Activated CD4-positive, CD25-positive, alpha-beta regulatory T cell treated with anti-CD3 and anti-CD28 coated beads, Interleukin-2, amount 50 U/mL, for 72 hours (primary cell): Measurements from ENCODE around the gene GSKIP.
"Not testable (repeated sequence)": the region's sequence is repeated elsewhere in the genome, so short reads cannot be mapped to it uniquely, and the experiment has no call there.

Source experiments
- DNase-seq: peaks from one replicate; pipeline ENCODE4 v3.0.0; 2021

Gene GSKIP, protein sequence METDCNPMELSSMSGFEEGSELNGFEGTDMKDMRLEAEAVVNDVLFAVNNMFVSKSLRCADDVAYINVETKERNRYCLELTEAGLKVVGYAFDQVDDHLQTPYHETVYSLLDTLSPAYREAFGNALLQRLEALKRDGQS

DNA sequence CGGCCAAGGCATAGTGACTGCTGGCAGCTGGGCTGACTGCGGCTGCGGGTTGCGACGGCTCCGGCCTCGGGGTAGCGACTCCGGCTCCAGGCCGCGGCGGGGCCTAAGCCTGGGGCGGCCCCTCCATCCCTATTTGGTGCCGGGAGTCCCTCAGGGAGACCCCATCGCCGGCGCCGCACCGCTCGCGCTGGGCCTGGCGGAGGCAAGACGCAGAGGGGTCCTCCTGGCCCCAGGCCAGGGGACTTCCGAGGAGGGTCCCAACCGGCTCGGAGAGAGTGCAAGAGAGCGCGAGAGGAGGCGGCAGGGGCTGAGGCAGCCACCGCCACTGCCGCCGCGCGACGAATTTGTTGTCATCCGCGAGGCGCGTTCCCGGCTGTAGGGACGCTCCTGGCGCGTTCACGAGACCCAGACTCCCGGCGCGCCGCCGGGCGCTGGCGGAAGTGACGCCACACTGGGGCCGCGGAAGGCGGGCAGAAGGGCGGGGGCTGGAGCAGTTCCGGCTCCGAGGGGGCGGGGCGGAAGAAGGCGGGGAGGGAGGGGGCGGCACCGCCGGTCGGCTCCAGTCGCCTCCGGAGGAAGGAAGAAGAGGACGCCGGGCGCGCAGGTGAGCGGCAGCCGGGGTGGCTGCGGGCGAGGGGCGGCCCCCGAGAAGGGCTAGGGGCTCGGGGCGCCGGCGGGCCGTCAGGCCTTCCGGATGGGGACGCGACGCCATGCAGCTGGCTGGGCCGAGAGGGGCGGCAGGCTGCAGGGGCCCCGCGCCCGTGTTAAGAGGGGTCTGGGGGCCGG is at the start of gene GSKIP, which contains the start of gene ATG2B:
Gene GSKIP, plus strand, starts transcription at position 562 of the 786 bp plus-strand sequence. CDS start 18,722 bp downstream, outside the sequence.
Gene ATG2B, minus strand, starts transcription at position 377 of the 786 bp plus-strand sequence. Its CDS starts 365 bp downstream, at position 12.
- peak; percentile 98 for DNase-seq

DNA sequence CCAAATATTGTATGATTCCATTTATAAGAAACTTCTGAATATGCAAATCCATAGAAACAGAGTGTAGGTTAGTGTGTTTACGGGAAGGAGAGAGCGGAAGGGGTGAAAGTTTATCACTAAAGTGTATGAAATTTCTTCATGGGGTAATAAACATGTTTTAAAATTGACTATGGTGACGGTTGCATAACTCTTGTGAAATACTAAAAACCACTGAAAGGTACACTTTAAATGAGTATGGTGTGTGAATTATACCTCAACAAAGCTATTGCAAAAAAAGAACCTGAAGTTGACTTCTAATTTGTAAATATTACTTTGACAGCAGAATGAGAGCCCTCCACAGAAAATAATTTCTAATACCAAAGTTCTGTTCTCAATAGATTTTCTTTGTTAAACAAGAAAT is 47.2 kb upstream of the GSKIP start:
- DNase-seq, result no peak

DNA sequence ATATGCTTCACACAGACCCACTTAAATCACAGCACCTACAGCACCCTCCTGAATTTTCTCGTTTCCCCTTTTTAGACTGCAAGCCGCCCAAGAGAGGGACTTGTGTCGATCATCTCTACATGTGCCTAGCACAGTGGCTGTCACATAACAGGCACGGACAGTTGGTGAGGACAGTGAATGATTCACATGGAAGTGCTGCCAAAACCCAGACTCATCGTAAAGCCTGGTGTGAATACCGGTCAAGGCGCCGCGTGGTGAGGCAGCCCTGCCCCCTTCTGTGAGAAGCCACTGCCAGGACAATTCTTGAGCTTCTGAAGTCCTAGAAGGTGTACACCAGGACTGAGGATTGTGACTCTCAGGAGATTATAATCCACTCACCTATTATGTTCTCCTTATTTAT is 44.5 kb upstream of the GSKIP start:
- DNase-seq, result no peak

DNA sequence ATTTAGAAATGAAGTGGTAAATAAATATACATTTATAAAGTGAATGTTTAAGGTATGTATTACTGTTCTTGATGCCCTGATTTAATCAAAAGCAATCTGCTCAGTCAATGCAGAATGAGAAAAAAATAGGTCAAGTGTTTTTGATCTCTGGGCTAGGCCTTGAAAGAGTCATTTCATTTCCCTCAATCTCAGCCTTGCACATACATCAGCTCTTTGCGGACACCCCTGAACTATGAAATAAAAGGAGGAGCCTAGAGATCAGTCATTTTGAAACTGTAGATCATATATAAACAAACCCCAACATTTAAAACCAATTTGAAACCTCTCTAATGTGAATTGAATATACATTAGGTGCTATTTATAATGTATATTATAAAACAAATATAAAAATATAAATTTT is 42.7 kb upstream of the GSKIP start:
- no peak for DNase-seq

DNA sequence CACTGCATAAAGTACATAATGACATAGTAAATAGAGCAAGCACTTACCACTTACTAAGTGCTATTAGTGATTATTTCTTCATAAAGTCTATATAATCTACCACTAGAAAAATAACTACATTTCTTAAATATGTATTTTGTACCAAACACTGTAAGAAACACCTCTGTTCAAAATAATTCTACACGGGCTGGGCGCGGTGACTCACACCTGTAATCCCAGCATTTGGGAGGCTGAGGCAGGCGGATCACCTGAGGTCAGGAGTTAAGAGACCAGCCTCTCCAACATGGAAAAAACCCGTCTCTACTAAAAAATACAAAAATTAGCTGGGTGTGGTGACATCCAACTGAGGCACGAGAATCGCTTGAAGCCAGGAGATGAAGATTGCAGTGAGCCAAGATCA is 39.1 kb upstream of the GSKIP start:
- no peak for DNase-seq

DNA sequence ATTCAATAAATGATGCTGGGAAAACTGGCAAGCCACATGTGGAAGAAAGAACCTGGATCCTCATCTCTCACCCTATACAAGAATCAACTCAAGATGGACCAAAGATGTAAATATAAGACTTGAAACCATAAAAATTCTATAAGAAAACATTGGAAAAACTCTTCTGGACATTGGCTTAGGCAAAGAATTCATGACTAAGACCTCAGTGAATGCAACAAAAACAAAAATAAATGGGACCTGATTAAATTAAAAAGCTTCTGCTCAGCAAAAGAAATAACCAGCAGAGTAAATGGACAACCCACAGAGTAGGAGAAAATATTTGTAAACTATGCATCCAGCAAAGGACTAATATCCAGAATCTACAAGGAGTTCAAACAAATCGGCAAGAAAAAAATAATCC is 24.8 kb upstream of the GSKIP start:
- no peak for DNase-seq

DNA sequence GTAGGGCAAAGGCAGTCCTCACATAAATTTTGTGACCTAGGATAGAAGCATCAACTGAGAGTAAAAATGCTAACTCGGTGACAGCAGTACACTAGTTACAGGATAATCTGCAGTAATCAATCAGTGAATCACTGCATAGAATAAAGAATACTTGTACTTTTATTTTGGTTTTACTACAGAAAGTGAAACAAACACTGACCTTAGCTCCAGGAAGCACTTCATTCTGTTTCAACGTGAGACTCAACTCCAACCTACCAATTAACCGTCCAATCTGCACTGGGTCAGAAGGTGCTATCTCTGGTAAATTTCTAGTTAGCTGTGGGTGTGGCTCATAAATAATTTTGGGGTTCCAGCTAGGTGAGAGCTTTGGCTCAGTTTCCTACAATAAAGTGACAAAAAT is 22.0 kb upstream of the GSKIP start:
- no peak for DNase-seq

DNA sequence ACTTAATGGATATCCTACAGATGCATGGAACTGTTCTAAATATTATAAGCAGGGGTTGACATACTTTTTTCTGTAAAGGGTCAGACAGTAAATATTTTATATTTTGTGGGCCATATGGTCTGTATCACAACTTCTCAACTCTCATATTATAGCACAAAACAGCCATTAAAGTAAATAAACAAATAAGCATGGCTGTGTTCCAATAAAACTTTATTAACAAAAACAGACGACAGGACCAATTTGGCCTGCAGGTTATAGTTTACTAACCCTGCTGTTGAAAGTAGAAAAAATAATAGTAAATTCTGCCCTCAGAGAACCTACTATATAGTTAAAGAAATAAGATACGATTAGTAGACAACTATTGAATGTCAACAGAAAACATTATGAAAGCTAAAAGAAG is 17.7 kb upstream of the GSKIP start:
- no peak for DNase-seq

DNA sequence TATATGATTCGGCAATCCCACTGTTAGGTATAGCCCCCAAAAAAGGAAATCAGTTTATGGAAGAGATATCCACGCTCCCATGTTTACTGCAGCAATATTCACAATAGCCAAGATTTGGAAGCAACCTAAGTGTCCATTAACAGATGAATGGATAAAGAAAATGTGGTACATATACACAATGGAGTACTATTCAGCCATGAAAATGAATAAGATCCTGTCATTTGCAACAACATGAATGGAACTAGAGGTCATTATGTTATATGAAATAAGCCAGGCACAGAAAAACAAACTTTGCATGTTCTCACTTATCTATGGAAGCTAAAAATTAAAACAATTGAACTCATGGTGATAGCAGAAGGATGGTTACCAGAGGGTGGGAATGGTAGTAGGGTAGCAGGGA is 15.4 kb upstream of the GSKIP start:
- not testable (repeated sequence) for DNase-seq

DNA sequence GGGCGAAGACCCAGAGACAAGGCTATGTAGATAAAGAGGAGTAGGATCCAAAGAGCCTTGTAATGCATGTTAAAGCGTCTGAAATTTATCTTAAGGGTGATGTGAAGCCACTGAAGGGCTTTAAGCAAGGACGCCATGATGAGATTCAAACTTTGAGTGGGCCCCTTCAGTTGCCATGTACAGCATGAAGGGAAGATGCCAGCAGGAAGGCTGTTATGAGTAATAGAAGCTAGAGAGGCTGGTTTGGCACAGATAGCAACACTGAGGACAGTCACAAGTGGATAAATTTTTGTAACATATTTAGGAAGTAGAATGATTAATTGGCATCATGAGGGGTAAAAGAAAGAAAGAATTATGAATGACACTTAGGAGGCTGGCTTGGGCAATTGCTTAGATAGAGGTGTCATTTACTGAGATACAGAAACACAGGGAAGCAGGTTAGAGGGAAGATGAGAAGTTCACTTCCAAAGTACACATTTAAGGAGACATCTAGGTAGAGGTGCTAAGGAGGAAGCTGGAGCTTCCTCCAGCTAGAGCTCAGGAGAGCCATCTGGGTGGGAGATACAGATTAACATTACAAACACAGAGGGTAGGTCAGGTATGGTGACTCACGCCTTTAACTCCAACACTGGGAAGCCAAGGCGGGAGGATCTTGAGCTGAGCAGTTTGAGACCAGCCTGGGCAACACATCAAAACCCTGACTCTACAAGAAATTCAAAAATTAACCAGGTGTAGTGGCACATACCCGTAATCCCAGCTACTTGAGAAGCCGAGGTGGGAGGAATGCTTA is 13.8 kb upstream of the GSKIP start:
- no peak for DNase-seq

DNA sequence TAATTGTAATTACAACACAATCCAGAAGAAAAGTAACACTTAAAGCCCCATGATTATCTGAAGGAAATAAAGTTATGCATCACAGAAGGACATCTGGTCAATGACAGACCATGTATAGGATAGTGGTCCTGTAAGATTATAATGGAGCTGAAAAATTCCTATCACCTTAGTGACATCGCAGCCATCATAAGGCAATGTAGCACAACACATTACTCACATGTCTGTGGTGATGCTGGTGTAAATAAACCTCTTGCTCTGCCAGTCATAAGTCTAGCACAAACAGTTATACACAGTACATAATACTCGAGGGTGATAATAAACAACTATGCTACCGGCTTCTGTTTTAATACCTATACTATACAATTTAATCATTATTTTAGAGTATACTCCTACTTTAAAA is 11.3 kb upstream of the GSKIP start:
- DNase-seq, result no peak

DNA sequence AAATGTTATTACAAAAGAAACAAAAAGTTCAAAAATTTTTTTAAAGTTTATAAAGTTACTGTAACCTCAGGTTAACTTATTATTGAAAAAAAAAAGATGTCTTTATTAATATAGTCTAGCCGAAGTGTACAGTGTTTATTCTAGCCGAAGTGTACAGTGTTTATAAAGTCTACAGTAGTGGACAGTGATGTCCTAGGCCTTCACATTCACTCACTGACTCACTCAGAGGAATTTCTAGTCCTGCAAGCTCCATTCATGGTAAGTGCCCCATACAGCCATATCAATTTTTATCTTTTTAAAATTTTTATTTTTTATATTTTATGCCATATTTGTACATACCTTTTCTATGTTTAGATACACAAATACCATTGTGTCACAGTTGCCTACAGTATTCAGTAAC is 10.6 kb upstream of the GSKIP start:
- no peak for DNase-seq

DNA sequence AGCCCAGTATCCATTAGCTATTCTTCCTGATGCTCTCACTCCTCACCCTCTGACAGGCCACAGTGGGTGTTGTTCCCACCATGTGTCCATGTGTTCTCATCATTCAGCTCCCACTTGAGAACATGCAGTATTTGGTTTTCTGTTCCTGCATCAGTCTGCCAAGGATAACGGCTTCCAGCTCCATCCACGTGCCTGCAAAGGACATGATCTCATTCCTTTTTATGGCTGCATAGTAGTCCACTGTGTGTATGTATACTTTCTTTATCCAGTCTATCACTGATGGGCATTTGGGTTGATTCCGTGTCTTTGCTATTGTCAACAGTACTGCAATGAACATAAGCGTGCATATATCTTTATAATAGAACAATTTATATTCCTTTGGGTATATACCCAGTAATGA is 9.1 kb upstream of the GSKIP start:
- DNase-seq, result no peak

DNA sequence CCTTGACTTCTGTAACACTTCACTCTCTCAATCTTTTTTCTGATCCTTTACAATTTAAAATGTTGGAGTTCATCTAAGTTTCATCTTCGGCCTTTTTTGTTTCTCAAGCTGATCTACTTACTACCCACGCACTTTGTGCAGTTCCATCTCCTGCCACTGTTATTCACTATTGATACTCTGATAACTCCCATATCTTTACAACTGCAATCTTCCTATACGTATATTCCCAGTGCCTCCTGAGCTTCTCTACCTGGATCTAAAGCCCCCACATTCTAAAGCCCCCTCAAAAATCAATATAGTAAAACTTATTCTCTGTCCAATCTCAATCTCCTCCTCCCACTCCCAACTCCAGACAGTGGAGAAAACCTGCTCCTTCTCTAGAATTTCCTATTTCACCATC is 6.1 kb upstream of the GSKIP start:
- DNase-seq, result no peak

DNA sequence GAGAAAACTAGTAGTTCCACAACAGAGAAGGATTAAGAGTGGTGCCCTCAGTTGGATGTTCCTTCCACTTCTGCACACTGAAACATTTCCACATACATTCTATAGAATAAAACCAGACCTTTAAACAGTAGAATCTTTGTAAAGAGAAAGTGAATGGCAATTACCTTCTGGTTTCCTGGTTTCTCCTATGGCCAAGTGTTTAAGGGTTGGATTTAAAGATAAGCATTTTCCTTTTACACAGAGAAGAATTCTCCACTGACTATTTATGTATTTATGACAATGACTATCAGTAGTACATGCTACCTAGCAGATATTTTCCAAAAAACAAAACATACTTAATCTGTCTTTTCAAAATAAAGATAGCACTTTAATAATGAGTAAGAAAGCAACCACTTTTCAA is 3.4 kb upstream of the GSKIP start:
- no peak for DNase-seq

DNA sequence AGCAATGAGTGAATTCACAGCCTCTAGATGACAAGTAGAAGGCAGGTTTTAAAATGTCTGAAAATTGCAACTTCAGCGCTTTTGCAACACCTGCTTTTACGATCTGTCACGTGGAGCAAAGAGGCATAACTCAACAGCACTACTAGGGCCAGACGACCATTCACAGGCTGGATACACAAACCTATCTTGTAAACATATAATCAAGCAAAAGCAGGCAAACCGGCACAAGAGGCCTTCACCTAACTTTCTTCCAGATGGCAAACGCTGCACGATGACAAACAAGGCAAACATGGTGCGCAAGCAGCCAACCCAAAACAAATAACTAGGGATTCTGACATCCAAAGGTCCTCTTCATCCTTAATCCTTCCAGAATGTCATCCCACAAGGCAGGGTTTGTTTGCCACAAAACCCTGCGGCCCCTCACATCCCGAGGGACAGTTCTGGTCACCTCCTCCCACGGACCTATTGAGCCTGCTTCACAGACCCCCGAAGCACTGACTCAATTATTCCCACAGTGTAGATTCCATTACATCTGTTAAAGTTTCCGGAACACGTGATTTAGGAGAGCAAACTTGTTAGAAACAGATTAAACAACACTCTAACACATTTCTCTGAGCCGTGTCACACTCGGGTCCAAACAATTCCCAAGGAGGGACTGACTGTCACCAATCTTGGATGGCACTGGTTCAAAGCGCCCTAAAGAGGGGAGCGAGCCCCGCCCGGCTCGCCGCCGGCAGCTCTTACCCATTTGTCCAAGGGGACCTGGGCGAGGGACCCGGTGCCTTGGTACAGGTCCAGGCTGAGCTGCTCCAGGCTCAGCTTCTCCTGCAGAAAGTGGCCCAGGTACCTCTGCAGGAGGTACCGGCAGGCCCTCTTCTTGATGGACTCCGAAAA is 1.0 kb upstream of the GSKIP start:
- peak; percentile 36 for DNase-seq

DNA sequence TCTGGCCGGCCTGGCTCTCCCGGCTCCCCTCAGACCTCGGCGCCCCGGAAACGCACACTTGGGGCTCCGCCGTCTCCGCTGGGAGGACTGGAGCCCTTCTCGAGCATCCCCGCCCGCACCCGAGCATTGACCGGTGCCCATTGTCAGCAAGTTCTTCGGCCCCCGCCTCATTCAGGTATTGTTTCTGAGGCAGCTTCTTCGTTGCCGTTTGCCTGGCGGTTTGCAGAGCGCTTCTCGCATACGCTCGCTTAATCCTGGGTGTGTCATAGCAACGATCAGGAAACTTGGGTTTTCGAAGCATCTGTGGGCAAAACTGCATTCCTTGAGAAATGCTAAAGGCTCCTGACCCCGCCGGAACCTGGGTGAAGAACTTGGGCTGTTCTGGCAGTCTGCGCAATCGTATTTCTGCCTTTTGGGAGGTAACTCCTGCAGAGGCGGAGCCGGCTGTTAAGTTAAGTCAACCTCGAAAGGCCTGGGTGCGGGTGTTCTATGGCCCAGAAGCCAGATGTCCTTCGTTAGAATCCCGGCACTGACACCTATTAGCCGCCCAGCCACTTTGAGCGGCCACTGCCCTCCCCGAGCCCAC is 518 bp downstream of the GSKIP start:
- DNase-seq, result no peak

DNA sequence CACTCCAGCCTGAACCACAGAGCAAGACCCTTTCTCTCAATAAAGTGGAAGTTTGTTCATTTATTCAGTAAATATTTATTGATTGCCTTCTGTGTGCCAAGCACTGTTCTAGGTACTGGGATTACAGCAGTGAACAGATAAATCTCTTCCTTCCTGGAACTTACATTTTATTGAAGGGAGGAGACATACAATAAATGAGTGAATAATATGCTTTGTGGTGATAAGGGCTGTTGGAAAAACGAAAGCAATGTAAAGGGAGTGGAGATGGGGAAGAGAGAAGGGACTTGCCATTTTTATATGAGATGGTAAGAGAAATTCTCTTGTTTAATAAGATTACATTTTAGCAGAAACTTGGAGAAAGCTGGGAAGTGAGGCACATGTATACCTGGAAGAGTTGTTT is 1.6 kb downstream of the GSKIP start:
- DNase-seq, result no peak

DNA sequence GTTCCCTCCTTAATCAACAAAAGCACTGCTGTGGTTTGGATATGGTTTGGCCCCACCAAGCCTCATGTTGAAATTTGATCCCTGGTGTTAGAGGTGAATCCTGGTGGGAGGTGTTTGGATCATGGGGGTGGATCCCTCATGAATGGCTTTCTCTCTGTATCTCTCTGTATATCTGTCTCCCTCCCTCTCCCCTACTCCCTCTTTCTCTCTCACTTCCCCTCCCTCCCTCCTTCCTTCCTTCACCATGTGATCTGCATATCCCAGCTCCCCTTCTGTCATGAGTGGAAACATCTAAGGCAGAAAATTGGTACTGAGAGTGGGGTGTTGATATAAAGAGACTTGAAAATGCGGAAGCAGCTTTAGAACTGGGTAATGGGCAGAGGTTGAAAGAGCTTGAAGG is 5.2 kb downstream of the GSKIP start:
- no peak for DNase-seq

DNA sequence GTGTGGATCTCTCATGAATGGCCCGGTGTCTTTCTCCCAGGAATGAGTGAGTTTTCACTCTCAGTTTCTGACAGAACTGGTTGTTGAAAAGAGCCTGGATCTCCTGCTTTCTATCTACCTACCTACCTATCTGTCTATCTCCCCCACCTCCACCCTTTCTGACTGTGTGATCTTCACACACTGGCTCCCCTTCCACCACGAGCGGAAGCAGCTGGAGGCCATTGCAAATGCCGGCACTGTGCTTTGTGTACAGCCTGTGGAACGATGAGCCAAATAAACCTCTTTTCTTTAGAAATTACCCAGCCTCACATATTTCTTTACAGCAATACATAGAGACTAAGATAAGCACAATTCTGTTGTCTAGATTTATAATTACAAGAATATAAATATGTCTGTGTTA is 7.2 kb downstream of the GSKIP start:
- no peak for DNase-seq

DNA sequence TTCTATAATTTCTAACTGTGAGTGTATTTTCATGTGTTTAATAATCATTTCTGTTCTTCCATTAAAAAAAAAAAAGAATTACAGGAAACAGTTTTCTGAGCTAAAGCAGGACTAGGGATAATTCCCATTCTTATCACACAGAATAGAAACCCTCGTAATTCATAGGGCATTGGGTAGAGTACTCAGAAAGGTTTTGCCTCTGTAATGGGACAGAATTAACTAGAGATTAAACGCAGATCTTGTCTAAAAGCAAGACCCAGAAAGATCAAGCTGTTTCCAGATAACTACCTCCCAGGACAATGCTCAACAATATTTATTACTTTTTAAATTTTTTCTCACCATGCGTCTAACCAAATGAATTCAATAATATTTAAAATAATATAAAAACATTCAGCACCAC is 10.2 kb downstream of the GSKIP start:
- no peak for DNase-seq

DNA sequence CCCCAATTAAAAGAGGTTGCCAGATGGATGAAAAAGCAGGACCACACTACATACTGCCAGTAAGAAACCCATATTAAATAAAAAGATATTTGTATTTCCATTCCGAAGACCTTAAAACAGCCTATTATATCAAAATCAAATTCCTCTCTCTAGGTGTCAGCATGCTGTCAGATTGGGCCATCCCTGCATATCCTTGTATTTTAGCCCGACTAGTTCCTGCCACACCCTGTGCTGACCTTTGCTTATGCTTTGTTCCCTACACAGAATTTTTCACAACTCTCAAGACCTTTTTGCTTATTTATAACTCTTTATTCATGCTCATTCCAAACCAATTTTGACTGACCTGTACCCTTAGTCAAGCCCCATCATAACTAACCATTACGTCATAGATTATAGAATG is 12.8 kb downstream of the GSKIP start:
- DNase-seq, result no peak

DNA sequence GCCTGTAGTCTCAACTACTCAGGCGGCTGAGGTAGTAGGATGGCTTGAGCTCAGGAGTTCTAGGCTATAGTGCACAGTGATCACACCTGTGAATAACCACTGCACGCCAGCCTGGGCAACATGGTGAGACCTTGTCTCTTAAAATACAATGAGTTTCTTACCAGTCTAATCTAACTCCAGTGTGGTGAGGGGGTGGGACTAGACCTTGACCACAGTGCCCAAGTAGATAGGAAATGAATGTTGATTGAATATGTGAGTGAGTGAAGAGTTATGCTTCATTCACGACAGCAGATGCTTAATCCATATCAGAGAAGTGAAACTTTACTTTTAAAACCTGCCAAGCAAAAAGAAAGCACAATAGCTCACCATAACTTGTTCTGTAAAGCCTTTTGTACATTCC is 17.4 kb downstream of the GSKIP start:
- no peak for DNase-seq
